NCI-H1436 (cell line): ENCODE results near the gene BRCA1.
"Not testable (repeated sequence)": the region's sequence is repeated elsewhere in the genome, so short reads cannot be mapped to it uniquely, and the experiment has no call there.

Source experiments
- DNase-seq: peaks from one replicate; lab custom pipeline; 2025; lab: John Stamatoyannopoulos, UW

Gene BRCA1

DNA sequence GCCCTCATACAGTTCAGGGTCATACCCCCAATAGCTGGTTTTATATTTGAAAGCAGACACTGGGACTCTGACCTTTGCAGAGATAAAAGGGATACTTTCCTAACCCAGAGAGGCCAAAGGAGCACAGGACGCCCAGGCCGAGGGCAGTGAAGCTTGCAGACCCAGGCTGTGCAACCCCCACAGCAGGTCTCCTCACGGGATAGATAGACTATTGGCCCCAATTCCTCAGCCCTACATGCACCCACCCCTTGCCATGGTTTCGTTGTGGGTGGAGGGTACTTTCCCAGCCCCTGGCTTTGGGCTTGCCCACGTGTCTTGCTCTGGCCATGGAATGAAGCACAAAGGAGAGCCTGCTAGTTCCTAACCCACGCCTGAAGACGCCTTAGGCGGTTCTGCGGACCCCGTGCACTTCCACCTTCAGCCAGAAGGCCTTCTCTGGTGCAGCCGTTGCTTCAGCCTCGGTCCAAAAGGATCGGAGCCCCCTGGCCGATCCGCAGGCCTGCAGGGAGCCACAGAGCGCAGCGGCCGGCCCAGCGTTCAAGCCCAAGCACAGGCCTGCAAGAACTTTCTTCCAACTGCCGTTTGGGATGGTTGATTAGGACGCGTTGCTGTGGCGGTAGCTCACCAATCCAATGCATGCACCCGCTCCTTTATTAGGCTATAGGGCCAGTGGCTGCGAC, 9.8 kb upstream of the BRCA1 start:
- no peak for DNase-seq

DNA sequence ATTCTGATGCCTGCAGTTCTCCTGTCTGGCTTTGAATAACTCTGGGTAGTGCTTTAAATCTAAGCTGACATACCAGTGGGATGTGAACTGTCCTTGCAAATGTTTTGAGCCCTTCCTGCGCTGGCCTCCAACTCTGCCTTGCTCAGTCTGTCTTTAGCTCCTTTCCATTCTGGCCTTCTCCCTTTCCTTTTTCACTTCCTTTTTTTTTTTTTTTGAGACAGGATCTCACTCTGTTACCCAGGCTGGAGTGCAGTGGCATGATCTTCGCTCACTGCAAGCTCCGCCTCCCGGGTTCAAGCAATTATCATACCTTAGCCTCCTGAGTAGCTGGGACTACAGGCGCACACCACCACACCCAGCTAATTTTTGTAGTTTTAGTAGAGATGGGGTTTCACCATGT, 8.3 kb upstream of the BRCA1 start:
- DNase-seq = not testable (repeated sequence)

DNA sequence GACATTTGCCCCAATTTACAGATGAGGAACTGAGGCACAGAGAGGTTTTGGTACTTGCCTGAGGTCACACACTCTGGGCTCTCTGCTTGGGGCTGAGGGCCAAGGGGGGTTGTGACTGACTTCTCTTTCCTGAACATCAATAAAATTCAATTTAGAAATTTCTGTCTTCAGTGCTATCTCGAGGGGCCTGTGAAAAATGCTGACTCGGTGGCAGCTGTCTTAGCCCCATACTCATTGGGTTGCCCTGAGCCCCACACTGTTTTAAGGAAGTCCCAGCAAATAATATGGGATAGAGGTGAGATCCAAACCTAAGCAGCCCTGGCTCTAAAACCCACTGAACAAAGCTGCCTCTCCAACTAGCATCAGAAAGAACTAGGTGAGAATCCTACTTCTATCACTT, 7.0 kb upstream of the BRCA1 start:
- no peak for DNase-seq

DNA sequence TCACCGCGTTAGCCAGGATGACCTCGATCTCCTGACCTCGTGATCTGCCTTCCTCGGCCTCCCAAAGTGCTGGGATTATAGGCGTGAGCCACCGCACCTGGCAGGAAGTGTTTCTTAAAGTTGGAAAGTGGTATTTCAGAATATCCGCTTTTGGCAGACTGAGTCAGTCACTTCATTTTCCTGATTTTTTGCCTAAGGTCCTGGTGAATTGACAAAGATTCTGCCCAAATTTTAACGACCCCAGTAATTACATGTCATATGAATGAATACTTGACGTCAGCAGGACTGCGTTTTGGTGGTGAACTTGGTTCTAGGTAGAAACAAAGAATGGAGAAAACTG, 4.5 kb upstream of the BRCA1 start:
- no peak for DNase-seq

DNA sequence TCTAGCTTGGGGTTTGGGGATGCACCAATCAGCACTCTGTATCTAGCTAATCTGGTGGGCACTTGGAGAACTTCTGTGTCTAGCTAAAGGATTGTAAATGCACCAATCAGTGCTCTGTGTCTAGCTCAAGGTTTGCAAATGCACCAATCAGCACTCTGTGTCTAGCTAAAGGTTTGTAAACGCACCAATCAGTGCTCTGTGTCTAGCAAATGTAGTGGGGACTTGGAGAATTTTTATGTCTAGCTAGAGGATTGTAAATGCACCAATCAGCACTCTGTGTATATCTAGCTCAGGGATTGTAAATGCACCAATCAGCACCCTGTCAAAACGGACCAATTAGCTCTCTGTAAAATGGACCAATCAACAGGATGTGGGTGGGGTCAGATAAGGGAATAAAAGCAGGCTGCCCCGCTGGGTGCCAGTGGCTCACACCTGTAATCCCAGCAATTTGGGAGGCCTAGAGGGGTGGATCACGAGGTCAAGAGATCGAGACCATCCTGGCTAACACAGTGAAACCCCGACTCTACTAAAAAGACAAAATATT, 2.2 kb upstream of the BRCA1 start:
- not testable (repeated sequence) for DNase-seq

DNA sequence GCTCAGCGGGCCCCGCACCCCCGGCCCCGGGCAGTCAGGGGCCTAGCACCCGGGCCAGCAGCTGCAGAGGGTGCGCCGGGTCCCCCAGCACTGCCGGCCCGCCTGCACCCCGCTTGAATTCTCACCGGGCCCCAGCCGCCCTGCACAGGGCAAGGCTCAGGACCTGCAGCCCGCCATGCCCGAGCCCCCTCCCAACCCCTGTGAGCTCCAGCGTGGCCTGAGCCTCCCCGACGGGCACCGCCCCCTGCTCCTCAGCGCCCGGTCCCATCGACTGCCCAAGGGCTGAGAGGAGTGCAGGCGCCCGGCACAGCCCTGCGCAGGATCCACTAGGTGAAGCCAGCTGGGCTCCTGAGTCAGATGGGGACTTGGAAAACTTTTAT, 1.7 kb upstream of the BRCA1 start:
- DNase-seq = no peak

DNA sequence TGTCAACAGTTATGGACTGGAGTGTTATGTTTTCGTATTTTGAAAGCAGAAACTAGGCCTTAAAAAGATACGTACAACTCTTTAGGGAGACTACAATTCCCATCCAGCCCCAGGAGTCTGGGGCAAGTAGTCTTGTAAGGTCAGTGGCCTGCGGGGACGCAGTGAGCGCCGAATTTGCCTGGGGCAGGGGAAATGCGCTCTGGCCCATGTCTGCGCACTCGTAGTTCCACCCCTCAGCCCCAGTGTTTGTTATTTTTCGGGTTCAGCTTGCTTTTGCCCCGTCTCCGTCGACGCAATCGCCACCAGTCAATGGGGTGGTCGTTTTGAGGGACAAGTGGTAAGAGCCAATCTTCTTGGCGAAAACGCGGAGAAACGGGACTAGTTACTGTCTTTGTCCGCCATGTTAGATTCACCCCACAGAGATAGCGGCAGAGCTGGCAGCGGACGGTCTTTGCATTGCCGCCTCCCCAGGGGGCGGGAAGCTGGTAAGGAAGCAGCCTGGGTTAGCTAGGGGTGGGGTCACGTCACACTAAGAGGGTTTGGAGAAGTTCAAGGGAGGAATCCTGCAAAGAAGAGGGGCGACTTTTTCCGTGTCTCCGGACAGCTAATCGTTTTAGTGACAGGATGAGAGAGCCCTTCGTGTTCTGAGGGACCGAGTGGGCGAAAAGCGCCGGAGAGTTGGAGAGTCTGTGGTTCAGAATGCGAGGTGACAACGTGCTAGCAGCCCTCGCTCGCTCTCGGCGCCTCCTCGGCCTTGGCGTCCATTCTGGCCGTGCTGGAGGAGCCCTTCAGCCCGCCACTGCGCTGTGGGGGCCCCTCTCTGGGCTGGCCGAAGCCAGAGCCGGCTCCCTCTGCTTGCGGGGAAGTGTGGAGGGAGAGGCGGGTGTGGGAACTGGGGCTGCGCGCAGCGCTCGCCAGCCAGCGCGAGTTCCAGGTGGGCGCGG, 1.1 kb upstream of the BRCA1 start:
- no peak for DNase-seq

DNA sequence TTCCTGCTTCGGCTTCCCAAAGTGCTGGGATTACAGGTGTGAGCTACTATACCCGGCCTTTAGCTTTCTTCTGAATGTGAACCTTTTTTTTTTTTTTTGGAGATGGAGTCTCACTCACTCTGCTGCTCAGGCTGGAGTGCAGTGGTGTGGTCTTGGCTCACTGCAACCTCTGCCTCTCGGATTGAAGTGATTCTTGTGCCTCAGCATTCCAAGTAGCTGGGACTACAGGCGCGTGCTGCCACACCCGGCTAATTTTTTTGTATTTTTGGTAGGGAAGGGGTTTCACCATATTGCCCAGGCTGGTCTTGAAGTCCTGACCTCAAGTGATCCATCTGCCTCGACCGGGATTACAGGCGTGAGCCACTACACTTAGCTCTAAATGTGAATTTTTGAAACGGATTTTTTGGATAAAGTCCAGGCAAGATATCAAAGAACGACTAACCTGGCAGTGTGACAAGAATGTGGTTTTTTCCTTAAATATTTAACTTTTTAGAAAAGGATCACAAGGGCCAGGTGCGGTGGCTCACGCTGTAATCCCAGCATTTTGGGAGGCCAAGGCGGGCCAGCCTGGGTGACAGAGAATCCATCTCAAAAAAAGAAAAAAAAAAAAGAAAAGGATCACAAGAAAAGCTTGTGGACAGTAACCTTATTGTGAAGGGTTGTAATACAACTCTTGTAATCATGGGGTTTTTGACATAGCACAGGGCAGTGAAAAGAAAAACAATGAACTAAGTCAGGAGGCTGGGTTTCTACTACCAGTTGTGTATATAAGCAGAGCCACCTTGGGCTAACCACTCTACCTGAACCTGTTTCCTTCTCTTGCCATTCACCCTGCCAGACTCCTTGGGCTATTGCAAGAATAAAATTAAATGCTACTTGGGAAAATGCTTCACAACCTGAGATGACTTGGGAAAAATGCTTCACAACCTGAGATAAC, 6.2 kb downstream of the BRCA1 start:
- no peak for DNase-seq

DNA sequence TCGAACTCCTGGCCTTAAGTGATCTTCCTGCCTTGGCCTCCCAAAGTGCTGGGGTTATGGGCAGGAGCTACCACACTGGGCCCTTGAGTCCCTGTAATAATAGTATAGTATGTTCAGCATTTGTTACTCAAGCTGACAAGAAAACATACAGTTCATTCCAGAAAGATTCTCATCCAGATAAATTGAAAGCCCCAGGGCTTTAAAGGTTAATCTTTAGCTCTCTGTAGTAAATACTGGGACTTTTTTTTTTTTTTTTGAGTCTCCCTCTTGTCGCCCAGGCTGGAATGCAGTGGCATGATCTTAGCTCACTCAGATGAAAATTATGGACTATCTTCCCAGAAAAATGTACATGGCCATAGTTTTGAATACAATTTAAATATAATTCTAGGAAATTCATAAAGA, 11.0 kb downstream of the BRCA1 start:
- no peak for DNase-seq

DNA sequence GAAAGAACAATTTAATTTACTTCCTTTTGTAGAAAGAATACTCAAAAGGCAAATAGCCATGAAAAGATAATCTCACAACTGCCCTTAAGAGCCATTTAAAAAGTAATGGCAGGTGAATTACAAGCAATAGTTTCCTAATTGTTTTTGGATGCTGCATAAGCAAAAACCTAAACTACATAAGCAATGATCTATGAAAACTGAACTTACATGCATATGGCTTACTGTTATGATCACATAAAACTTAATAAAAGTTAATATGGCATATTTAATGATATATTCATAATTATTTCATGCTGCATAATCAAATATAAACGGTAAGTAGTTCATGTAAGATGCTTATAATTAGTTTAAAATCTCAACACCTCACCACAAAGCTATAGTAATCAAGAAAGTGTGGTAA, 18.6 kb downstream of the BRCA1 start:
- DNase-seq = no peak

DNA sequence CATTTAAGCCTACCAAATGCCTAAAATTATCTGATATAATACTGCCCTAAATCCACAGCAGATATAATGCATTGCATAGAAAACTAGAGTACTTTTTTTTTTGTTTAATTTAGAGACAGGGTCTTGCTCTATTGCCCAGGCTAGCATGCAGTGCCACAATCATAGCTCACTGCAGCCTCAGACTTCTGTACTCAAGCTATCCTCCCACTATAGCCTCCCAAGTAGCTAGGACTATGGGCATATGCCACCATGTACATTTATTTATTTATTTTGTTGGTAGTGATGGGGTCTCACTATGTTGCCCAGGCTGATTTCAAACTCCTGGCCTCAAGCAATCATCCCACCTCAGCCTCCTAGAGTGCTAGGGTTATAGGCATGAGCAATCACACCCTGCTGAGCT, 20.0 kb downstream of the BRCA1 start:
- no peak for DNase-seq

DNA sequence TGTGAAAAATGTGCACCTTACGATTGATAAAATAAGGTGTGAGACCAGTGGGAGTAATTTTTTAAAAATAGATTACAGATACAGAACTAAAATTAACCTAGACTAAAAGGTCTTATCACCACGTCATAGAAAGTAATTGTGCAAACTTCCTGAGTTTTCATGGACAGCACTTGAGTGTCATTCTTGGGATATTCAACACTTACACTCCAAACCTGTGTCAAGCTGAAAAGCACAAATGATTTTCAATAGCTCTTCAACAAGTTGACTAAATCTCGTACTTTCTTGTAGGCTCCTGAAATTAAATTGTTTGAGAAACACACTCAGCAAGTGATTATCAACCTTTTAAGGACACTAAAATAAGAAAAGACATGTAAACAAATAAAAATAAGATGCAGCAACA, 20.5 kb downstream of the BRCA1 start:
- DNase-seq = no peak

DNA sequence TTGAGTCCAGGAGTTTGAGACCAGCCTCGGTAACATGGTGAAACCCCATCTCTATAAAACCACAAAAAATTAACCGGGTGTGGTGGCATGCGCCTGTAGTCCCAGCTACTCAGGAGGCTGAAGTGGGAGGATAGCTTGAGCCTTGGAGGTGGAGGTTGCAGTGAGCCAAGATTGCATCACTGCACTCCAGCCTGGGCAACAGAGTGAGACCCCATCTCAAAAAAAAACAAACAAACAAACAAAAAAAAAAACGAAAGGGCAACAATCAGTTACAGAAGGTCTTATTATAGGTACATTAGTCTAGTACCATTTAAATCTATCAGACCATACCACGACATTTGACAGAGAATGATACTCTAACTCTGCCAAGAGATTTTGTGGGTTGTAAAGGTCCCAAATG, 29.8 kb downstream of the BRCA1 start:
- not testable (repeated sequence) for DNase-seq

DNA sequence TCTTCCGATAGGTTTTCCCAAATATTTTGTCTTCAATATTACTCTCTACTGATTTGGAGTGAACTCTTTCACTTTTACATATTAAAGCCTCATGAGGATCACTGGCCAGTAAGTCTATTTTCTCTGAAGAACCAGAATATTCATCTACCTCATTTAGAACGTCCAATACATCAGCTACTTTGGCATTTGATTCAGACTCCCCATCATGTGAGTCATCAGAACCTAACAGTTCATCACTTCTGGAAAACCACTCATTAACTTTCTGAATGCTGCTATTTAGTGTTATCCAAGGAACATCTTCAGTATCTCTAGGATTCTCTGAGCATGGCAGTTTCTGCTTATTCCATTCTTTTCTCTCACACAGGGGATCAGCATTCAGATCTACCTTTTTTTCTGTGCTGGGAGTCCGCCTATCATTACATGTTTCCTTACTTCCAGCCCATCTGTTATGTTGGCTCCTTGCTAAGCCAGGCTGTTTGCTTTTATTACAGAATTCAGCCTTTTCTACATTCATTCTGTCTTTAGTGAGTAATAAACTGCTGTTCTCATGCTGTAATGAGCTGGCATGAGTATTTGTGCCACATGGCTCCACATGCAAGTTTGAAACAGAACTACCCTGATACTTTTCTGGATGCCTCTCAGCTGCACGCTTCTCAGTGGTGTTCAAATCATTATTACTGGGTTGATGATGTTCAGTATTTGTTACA, 30.9 kb downstream of the BRCA1 start:
- DNase-seq = no peak

DNA sequence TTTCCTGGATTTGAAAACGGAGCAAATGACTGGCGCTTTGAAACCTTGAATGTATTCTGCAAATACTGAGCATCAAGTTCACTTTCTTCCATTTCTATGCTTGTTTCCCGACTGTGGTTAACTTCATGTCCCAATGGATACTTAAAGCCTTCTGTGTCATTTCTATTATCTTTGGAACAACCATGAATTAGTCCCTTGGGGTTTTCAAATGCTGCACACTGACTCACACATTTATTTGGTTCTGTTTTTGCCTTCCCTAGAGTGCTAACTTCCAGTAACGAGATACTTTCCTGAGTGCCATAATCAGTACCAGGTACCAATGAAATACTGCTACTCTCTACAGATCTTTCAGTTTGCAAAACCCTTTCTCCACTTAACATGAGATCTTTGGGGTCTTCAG, 32.3 kb downstream of the BRCA1 start:
- DNase-seq = no peak

DNA sequence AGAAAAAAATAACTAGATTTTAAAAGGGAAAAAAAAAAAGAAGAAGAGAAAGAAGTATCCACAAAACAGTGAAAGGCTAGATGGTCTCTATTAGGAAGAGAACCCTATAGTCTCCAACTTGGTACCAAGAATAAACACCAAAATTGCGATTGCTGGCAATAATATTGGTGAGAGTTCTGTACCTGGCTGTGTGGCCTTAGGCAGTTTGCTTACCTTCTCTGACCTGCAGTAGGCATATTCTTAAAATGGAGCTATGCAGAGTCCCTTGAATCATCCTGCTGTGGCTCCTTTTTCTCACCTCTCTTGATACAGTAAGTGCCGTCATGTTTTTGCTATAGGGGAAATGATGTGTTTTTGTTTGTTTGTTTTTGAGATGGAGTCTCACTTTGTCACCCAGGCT, 35.1 kb downstream of the BRCA1 start:
- no peak for DNase-seq

DNA sequence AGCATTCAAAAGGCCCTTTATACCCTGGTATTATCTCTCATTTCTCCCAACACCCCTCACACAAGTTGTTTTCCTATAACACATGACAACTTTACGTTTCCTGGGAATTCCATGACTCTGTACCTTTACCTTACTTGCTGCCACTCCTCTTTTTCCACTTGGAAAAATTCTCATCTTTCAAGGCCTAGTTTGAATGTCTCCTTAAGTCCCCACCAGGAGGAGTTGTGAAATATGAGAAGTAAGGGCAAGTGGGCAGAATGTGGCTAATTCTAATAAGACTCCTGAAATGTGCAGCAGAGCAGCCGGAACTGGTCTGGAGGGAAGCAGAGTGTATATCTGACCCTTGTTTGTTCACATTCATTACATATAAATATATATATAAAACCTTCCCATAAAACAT, 39.7 kb downstream of the BRCA1 start:
- DNase-seq = no peak

DNA sequence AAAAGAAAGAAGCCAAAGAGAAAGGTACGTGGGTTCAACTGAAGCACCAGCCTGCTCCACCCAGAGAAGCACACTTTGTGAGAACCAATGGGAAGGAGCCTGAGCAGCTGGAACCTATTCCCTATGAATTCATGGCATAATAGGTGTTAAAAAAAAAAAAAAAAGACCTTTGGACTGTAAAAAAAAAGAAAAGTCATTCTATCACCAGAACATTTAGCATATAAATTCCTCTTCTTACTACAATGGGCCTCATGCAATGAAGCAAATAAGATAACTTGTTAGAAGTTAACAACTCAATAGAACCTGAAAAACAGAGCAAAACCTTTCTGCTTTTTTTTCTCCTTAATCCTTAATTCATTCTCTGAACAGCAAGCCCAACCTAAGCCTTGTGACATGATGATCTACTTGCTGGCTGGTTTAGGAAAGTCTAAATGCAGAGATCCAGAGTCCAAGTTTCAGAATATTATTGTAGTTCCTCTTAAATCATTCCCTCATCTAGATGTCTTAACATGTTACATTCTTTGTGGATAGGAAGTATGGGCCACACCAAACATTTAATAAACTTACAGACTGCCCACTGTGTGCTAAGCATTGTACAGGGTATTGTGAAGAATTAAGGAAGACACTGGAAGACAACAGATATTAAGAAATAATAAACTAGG, 45.4 kb downstream of the BRCA1 start:
- DNase-seq = no peak

DNA sequence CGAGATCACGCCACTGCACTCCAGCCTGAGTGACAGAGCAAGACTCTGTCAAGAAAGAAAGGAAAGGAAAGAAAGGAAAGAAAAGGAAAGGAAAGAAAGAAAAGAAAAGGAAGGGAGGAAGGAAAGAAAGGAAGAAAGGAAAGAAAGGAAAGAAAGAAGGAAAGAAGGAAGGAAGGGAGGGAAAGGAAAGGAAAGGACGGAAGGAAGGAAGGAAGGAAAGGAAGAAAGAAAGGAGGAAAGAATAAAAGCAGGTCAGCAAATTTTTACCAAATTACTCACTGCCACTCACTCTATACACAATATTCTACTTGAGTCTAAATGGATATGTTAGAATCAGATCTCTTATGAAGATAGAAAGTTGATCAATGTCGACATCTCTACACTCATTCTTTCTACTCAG, 50.3 kb downstream of the BRCA1 start:
- no peak for DNase-seq

DNA sequence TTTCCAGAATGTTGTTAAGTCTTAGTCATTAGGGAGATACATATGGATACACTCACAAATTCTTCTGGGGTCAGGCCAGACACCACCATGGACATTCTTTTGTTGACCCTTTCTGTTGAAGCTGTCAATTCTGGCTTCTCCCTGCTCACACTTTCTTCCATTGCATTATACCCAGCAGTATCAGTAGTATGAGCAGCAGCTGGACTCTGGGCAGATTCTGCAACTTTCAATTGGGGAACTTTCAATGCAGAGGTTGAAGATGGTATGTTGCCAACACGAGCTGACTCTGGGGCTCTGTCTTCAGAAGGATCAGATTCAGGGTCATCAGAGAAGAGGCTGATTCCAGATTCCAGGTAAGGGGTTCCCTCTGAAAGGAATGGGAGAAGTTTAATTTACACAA, 54.3 kb downstream of the BRCA1 start:
- DNase-seq = no peak

DNA sequence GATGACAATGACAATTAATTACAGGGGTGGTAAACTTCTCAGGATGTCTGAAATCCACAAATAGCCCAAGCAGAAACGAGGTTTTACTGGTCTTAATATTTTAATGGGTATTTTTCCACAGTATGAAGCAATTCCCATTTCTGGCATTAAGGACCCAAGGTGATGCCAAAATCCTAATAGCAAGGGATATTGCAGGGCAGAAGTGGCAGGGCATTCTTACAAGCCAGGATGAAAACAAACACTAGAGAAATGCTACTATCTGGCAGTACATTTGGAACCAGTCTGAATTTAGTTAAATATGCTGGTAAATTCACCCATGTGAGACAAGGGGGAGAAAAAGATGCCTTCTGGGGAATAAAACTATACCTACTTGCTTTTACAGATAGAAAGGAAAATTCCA, 54.9 kb downstream of the BRCA1 start:
- DNase-seq = no peak
